Neural progenitor cell (in vitro differentiated cells): ENCODE data around the gene TMEM229A.

ENCODE experiments used
- CTCF ChIP-seq: fragments of 200-600 bp; sonication (generic); IDR thresholded peaks from 2 replicates; pipeline ENCODE4 v1.5.1; 2017; ENCODE audit warnings: antibody characterized with exemption, mild to moderate bottlenecking
- EZH2 ChIP-seq: fragments of 200-600 bp; sonication (generic); IDR thresholded peaks from 2 replicates; pipeline ENCODE4 v1.6.1; 2017; ENCODE audit warnings: antibody characterized with exemption, mild to moderate bottlenecking, moderate library complexity

DNA sequence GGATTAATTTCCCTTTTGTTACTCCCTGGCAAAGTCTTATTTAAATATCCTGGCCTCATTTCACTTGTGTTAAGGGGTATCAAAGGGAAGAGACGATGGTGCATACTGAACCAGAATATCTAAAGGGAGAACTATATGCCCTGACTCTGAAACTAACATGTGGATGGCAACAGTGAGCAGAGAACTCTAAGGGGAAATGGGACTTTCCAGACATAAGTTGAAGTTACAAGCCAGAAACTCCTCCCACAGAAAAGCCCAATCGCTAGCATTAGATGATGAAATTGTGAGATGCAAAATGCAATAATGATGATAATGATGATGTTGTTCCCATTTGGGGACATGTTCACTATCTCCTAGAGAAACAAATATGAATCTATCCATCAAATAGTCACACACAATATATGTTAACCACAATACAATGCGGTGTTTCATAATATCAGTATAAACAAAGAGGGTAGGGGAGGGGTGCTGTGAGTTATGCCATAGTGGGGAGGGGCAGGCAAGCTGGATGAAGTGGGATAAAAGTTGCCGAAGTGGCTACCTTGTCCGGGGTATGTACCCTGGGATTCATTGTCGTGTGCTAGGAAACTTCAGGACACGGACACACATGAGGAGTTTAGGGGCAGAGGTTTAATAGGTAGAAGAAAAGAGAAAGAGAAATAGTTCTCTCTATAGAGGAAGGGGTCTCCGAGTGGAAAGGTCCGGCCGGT lies 37.1 kb downstream of the TMEM229A start:
- no peak for TF ChIP-seq CTCF
- TF ChIP-seq EZH2, result no peak
